Right lobe of liver (tissue), 6 donors: Measurements from ENCODE around the gene MKS1. TPM values are rescaled to one million over a fixed set of nuclear protein-coding genes. Genes with fewer than 3 reads are reported as not detected.

Experiments
- ATAC-seq, 4 donors: fragments of 200-7000 bp; cut with Tn5 transposase; one replicate each; pipeline ENCODE4 v1.9.1; 2020; ENCODE audit warnings: mild to moderate bottlenecking in 4 of 4, moderate library complexity in 4 of 4
- DNase-seq, 3 donors: peaks; one replicate each; pipeline ENCODE4 v3.0.0-alpha.2; 2020
- H3K27ac ChIP-seq, 3 donors: fragments of 200-600 bp; one replicate each; pipeline ENCODE4 v1.8.0; 2022
- H3K27me3 ChIP-seq, 2 donors: fragments of 200-600 bp; one replicate each; pipeline ENCODE4 v1.8.0; 2022
- H3K36me3 ChIP-seq, 4 donors: fragments of 200-600 bp; sonication (generic) in 1 of 4; one replicate each; pipeline versions ENCODE4 v1.5.1 to v1.8.0; 2017 to 2022; ENCODE audit warnings: control low read depth in 1 of 4
- H3K4me1 ChIP-seq, 4 donors: fragments of 200-600 bp; sonication (generic) in 1 of 4; one replicate each; pipeline versions ENCODE4 v1.5.1 to v1.8.0; 2017 to 2022; ENCODE audit warnings: control low read depth in 1 of 4
- H3K4me3 ChIP-seq, 3 donors: fragments of 200-600 bp; one replicate each; pipeline ENCODE4 v1.8.0; 2022
- H3K9me3 ChIP-seq, 4 donors: fragments of 200-600 bp; sonication (generic) in 1 of 4; one replicate each; pipeline versions ENCODE4 v1.5.1 to v1.8.0; 2017 to 2022; ENCODE audit warnings: control low read depth in 1 of 4
- POLR2A ChIP-seq: fragments of 450-650 bp; IDR thresholded peaks from one replicate; pipeline ENCODE4 v1.6.1; 2017; ENCODE audit warnings: antibody characterized with exemption, mild to moderate bottlenecking
- WGBS: methylation state at CpG from one replicate; pipeline ENCODE4 v1.1.6; 2018; ENCODE audit warnings: low coverage, low lambda C conversion rate; ENCODE audit not compliant: insufficient coverage; ENCODE audit errors: missing lambda C conversion rate; 5-methylcytosine and 5-hydroxymethylcytosine counted together
- intact Hi-C, 2 donors: fragments of 100-400 bp; cut with DNase I; formaldehyde crosslinking; loops; one replicate each; pipeline versions ENCODE4 v1.11.2 to v1.14.1; 2022
- total RNA-seq, 6 experiments: library from RNA; depleted of rRNA in 2 of 6; stranded (reverse); fragments of >200 nt in 2 of 6; fragmentation: NEBNext Ultra II Directional in 3 of 6; extraction: Animal tissue kit (Norgen Biotek cat#: 25700) in 3 of 6; gene quantifications; one replicate each; pipeline versions ENCODE4 v1.1.0 to v1.2.4, GENCODE V29; 2016 to 2023
- TF ChIP-seq, protein P1 (sequence below), 4 donors: fragments of 200-600 bp in 3 of 4; fragments of 450-650 bp in 1 of 4; IDR thresholded peaks; one replicate each; pipeline versions ENCODE4 v1.5.1 to v1.8.0; 2016 to 2022; ENCODE audit warnings: antibody characterized with exemption in 4 of 4, mild to moderate bottlenecking in 2 of 4
- donor health status: DM: no; HTN: yes; CAD: no.
- donor health status: DM: no; HTN: no; CAD: no.
- donor health status: DM: no; HTN: no; CAD: no.
- donor health status: DM: no; HTN: yes; CAD: no.
- donor health status: DM: no; HTN: yes; CAD: no.

MKS1 gene
- total RNA-seq, 6 experiments from 2014 or later: 3.3 to 9.2 (median 7.2) TPM

DNA sequence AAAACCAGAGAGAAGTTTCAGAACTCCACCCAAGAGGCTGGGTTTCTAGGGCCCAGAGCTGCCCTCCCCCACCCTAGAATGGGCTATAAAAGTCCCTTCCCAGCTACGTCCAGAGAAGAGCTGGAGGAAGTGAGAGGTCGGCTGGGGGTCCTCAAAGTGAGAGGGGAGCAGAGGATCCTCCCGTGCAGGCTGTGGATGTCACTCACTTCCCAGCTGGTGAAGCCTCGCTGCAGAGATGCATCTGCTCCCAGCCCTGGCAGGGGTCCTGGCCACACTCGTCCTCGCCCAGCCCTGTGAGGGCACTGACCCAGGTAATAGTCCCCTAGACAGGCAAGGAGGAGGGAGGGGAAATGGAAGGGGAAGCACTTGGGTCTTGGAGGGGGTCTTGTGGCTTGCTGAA is 26.4 kb downstream of the MKS1 start, which contains the start of gene EPX:
EPX (plus strand) TSS at position 115 of the 400 bp plus-strand sequence; CDS start at position 236, 121 bp downstream.
- DNase-seq (no peak), ATAC-seq (no peak)
- TF ChIP-seq POLR2A: no peak
- TF ChIP-seq, protein P1, sequence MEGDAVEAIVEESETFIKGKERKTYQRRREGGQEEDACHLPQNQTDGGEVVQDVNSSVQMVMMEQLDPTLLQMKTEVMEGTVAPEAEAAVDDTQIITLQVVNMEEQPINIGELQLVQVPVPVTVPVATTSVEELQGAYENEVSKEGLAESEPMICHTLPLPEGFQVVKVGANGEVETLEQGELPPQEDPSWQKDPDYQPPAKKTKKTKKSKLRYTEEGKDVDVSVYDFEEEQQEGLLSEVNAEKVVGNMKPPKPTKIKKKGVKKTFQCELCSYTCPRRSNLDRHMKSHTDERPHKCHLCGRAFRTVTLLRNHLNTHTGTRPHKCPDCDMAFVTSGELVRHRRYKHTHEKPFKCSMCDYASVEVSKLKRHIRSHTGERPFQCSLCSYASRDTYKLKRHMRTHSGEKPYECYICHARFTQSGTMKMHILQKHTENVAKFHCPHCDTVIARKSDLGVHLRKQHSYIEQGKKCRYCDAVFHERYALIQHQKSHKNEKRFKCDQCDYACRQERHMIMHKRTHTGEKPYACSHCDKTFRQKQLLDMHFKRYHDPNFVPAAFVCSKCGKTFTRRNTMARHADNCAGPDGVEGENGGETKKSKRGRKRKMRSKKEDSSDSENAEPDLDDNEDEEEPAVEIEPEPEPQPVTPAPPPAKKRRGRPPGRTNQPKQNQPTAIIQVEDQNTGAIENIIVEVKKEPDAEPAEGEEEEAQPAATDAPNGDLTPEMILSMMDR (IDR thresholded peaks at IDR 0.05): no peak
- no peaks in the 10 kb centered on the region for H3K36me3 ChIP-seq
- no peak within 1 kb of the TSS for H3K27ac ChIP-seq
- 0% methylated on average over 2 of the region's 6 CpGs for WGBS
- H3K27me3 ChIP-seq: no peaks in the 10 kb centered on the region
- H3K9me3 ChIP-seq: no peaks in the 10 kb centered on the region
- no peak within 1 kb of the TSS for H3K4me3 ChIP-seq
- H3K4me1 ChIP-seq: no peaks in the 10 kb centered on the region
- intact Hi-C loops: no loop called here

DNA sequence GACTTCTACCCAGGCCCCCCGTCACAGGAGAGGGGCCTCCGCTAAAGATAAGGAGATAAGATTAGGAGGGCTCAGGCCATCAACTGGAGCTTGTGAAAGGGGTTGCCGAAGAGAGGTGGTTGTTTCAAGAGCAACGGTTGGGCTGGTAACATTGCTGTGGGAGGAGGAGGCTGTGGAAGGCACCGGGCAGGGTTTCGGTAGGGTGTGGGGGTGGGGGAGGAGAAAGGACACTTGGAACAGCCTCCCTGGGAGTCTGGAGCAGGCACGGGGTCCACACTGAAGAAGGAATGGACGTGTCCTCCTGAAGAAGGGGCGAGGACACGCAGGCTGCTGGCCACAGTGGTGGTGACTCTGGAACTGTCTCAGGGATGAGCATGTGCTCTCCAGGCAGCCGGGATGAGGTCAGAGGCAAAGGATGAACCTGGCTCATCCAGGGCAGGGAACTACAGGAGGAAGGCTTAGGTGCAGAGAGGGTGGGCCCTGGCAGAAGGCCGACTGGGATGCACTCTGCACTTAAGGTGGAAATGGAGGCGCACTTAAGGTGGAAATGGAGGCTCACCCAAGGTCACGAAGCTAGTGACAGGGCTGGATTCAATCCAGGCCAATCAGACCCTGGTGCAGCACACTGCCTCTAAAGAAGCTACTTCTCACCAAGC is 27.7 kb downstream of the MKS1 start:
- no peak for DNase-seq
- Histone ChIP-seq H3K27me3 (no peaks in the 10 kb centered on the region), H3K9me3 (no peaks in the 10 kb centered on the region), H3K4me1 (no peaks in the 10 kb centered on the region), H3K27ac (no peak overlapping the region), H3K36me3 (no peaks in the 10 kb centered on the region), H3K4me3 (no peak overlapping the region)
- 41% methylated on average over 10 of the region's 14 CpGs for WGBS
- TF ChIP-seq, protein P1 (IDR thresholded peaks at IDR 0.05): no peak
- no peak for TF ChIP-seq POLR2A
- ATAC-seq: no peak
- intact Hi-C loops: no loop called here

DNA sequence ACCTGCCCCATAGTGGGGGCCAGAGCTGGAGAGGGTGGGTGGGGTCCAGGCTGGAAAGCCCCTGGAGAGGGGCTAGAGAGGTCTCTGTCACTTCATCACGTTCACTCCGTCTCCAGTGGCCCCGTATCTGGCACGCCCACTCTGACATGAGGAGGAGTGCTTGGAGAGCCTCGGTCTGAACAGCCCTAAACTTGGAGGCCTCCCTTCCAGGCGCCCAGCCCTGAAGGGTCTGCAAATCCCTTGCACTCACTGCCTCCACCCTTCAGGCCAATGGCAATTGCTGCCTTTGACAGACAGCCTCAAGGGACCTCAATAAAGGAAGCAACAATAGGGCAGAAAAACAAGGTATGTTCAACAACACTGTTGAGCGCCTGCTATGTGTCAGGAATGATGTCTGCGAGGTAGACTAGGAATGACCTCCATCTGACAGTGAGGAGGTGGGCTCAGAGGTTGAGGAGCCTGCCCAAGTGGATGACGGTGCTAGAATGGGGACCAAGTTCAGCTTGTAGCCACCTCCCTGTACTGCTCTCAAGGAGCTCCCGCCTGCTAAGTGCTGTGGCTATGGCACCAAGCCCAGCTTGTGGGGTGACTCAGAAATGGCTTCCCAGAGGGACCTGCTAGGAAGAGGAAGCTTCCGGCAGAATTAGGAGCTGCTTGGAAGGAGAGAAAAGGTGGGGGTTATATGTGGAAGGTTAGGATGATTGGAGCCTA is 29.5 kb downstream of the MKS1 start:
- no peaks in the 10 kb centered on the region for H3K9me3 ChIP-seq
- ATAC-seq: no peak
- no peak for DNase-seq
- no peaks in the 10 kb centered on the region for H3K27me3 ChIP-seq
- no peak overlapping the region for H3K27ac ChIP-seq
- no peak for TF ChIP-seq POLR2A
- TF ChIP-seq, protein P1 (IDR thresholded peaks at IDR 0.05): no peak
- H3K4me3 ChIP-seq: no peak overlapping the region
- intact Hi-C loops: no loop called here
- H3K36me3 ChIP-seq: no peaks in the 10 kb centered on the region
- WGBS: 35% methylated on average over 4 of the region's 11 CpGs
- H3K4me1 ChIP-seq: no peaks in the 10 kb centered on the region

DNA sequence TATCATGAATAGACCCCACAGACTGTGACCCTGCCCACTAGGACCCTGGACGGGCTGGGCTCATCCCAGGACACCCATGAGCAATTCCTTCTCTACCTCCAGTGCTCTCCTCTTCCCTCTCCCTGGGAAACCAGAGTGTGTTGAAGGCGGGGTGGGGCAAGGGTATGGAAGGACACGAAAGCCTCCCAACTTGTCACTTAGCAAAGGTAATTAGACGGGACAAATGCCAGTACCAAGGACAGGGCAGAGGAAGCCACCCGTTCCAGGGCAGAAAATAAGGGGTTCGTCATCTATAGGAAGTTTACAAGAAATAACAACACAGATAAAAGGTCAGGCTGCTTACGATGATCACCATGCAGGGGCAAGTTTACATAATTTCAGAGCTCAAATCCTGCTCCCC is 31.4 kb downstream of the MKS1 start:
- Histone ChIP-seq H3K27me3 (no peaks in the 10 kb centered on the region), H3K9me3 (no peaks in the 10 kb centered on the region), H3K4me3 (no peak overlapping the region), H3K27ac (no peak overlapping the region), H3K36me3 (no peaks in the 10 kb centered on the region), H3K4me1 (no peaks in the 10 kb centered on the region)
- 41% methylated on average over 6 of the region's 7 CpGs for WGBS
- intact Hi-C loops: no loop called here
- ATAC-seq (no peak), DNase-seq (no peak)
- TF ChIP-seq POLR2A: no peak
- TF ChIP-seq, protein P1 (IDR thresholded peaks at IDR 0.05): no peak
